Measurements from ENCODE around the gene CDK19. TPM values are rescaled to one million over a fixed set of nuclear protein-coding genes. Genes with fewer than 3 reads are reported as not detected.

Gene CDK19
- total and polyA plus RNA-seq, 10 of the 15 experiments (the other 5 are each of a cell fraction or from before 2014, with no cell fraction given), result 4.6 to 21.4 (median 12.4) TPM

- TF ChIP-seq, protein P1, sequence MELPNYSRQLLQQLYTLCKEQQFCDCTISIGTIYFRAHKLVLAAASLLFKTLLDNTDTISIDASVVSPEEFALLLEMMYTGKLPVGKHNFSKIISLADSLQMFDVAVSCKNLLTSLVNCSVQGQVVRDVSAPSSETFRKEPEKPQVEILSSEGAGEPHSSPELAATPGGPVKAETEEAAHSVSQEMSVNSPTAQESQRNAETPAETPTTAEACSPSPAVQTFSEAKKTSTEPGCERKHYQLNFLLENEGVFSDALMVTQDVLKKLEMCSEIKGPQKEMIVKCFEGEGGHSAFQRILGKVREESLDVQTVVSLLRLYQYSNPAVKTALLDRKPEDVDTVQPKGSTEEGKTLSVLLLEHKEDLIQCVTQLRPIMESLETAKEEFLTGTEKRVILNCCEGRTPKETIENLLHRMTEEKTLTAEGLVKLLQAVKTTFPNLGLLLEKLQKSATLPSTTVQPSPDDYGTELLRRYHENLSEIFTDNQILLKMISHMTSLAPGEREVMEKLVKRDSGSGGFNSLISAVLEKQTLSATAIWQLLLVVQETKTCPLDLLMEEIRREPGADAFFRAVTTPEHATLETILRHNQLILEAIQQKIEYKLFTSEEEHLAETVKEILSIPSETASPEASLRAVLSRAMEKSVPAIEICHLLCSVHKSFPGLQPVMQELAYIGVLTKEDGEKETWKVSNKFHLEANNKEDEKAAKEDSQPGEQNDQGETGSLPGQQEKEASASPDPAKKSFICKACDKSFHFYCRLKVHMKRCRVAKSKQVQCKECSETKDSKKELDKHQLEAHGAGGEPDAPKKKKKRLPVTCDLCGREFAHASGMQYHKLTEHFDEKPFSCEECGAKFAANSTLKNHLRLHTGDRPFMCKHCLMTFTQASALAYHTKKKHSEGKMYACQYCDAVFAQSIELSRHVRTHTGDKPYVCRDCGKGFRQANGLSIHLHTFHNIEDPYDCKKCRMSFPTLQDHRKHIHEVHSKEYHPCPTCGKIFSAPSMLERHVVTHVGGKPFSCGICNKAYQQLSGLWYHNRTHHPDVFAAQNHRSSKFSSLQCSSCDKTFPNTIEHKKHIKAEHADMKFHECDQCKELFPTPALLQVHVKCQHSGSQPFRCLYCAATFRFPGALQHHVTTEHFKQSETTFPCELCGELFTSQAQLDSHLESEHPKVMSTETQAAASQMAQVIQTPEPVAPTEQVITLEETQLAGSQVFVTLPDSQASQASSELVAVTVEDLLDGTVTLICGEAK (IDR thresholded peaks at IDR 0.05; ENCODE audit: borderline replicate concordance), result no peak
- TF ChIP-seq TCF12 (IDR thresholded peaks at IDR 0.05; ENCODE audit: low read depth, low read length) (no peak), LARP7 (IDR thresholded peaks at IDR 0.05) (no peak), PAX5 (IDR thresholded peaks at IDR 0.05; ENCODE audit: borderline replicate concordance, low read depth, low read length) (no peak), EGR1 (IDR thresholded peaks at IDR 0.05; ENCODE audit: borderline replicate concordance in 1 of 2, low read depth in 2 of 2, low read length in 2 of 2) (no peak), STAT3 (IDR thresholded peaks at IDR 0.05; ENCODE audit: low read depth, low read length) (no peak), NFIC (IDR thresholded peaks at IDR 0.05; ENCODE audit: low read depth, low read length) (0 out of 2 replicates have a peak, but pooled peaks have one; percentile 34)
Observed at GRCh38 chr6:110646951-110647910, 168.0 kb downstream of the CDK19 start (continued).

- ChIA-PET CTCF (no interaction called here), RAD21 (ENCODE audit: unreplicated experiment) (no interaction called here), SMC1A (ENCODE audit: uncharacterized antibody, unreplicated experiment) (no interaction called here), POLR2A (no interaction called here)
- Histone ChIP-seq H3K27ac (ENCODE audit: control insufficient read depth, insufficient read depth) (no peak overlapping the region), H3K9me3 (replicated peaks; ENCODE audit: control insufficient read depth, insufficient read depth, low read length) (peaks cover 1% of the 10 kb centered on the region; the same call in 1 of the 3 replicates), H3K27me3 (replicated peaks in 1 of 2; ENCODE audit: control insufficient read depth in 2 of 2, insufficient read depth in 2 of 2, low read length in 1 of 2) (no peaks in the 10 kb centered on the region), H4K20me1 (ENCODE audit: control insufficient read depth, insufficient read depth) (no peaks in the 10 kb centered on the region), H3K79me2 (ENCODE audit: control insufficient read depth, insufficient read depth, low read length) (no peaks in the 10 kb centered on the region), H3K4me1 (ENCODE audit: control insufficient read depth, insufficient read depth, low read length) (no peaks in the 10 kb centered on the region), H3K9ac (ENCODE audit: control insufficient read depth, insufficient read depth, low read length) (no peak overlapping the region), H3K4me3 (no peak overlapping the region), H2AFZ (ENCODE audit: control insufficient read depth, low read depth, low read length) (no peak overlapping the region), H3K36me3 (ENCODE audit: control insufficient read depth in 2 of 2, insufficient read depth in 2 of 2, low read length in 1 of 2) (peaks cover 0 to 4% of the 10 kb centered on the region in 2 experiments; a peak in 2 of 4 replicates), H3K4me2 (ENCODE audit: control insufficient read depth, insufficient read depth) (no peak overlapping the region)
- no TSS peak for BruUV-seq (replicated peaks)
- TF ChIP-seq ZNF274 (IDR thresholded peaks at IDR 0.05; ENCODE audit: insufficient read depth, insufficient read length) (no peak), WRNIP1 (IDR thresholded peaks at IDR 0.05; ENCODE audit: borderline replicate concordance, low read depth, low read length) (no peak), YBX1 (IDR thresholded peaks at IDR 0.05) (no peak), EP300 (IDR thresholded peaks at IDR 0.05; ENCODE audit: borderline replicate concordance in 1 of 2, control insufficient read depth in 1 of 2, low read depth in 2 of 2, low read length in 2 of 2) (no peak), SMAD5 (IDR thresholded peaks at IDR 0.05; ENCODE audit: low read depth) (no peak), CHD4 (IDR thresholded peaks at IDR 0.05) (no peak), PAX5 (IDR thresholded peaks at IDR 0.05; ENCODE audit: borderline replicate concordance, low read depth, low read length) (no peak), NR2F1 (conservative IDR thresholded peaks at IDR 0.05) (no peak), CREM (IDR thresholded peaks at IDR 0.05; ENCODE audit: low read depth) (no peak)
- TF ChIP-seq, protein P2, sequence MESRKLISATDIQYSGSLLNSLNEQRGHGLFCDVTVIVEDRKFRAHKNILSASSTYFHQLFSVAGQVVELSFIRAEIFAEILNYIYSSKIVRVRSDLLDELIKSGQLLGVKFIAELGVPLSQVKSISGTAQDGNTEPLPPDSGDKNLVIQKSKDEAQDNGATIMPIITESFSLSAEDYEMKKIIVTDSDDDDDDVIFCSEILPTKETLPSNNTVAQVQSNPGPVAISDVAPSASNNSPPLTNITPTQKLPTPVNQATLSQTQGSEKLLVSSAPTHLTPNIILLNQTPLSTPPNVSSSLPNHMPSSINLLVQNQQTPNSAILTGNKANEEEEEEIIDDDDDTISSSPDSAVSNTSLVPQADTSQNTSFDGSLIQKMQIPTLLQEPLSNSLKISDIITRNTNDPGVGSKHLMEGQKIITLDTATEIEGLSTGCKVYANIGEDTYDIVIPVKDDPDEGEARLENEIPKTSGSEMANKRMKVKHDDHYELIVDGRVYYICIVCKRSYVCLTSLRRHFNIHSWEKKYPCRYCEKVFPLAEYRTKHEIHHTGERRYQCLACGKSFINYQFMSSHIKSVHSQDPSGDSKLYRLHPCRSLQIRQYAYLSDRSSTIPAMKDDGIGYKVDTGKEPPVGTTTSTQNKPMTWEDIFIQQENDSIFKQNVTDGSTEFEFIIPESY (IDR thresholded peaks at IDR 0.05), result no peak
- in situ Hi-C loops (cut with MboI), result no loop called here
- ATAC-seq, result no peak
- 97% methylated on average over 16 of the region's 17 CpGs for WGBS (ENCODE audit: insufficient coverage, insufficient replicate concordance, low lambda C conversion rate, missing lambda C conversion rate)
- DNase-seq (ENCODE audit: low read depth, low spot score), result no peak
- FAIRE-seq, result no peak
- intact Hi-C loops (cut with micrococcal nuclease; ENCODE audit: unreplicated experiment), result no loop called here
Observed at GRCh38 chr6:110646419-110646698, 168.9 kb downstream of the CDK19 start.

Measured in GM12878 (cell line).